Kasumi-1 (cell line): Measurements from ENCODE around the gene PPARG.
"Not testable (repeated sequence)": the region's sequence is repeated elsewhere in the genome, so short reads cannot be mapped to it uniquely, and the experiment has no call there.

Experiments
- DNase-seq, 2 experiments: peaks; one replicate each; lab custom pipeline; 2025; lab: John Stamatoyannopoulos, UW

The PPARG gene

GRCh38 chr3:12279591-12280326, 9.1 kb upstream of the PPARG start:
- no peak for DNase-seq

- no peak for DNase-seq
Measured at GRCh38 chr3:12280357-12280806, 8.5 kb upstream of the PPARG start.

DNA sequence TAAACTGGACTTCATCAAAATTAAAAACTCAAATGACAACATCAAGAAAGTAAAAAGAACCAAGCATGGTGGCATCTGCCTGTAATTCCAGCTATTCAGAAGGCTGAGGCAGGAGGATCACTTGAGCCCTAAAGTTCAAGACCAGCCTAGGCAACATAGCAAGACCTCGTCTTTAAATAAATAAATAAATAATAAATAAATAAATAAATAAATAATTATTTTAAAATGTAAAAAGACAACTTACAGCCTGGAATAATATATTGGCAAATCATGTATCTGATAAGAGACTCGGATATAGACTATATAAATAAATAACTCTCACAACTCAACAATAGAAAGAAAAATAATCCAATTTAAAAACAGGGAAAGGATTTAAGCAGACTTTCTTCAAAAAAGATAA, 4.3 kb upstream of the PPARG start:
- no peak for DNase-seq

GRCh38 chr3:12285003-12285555, 3.8 kb upstream of the PPARG start:
- DNase-seq = no peak

DNA sequence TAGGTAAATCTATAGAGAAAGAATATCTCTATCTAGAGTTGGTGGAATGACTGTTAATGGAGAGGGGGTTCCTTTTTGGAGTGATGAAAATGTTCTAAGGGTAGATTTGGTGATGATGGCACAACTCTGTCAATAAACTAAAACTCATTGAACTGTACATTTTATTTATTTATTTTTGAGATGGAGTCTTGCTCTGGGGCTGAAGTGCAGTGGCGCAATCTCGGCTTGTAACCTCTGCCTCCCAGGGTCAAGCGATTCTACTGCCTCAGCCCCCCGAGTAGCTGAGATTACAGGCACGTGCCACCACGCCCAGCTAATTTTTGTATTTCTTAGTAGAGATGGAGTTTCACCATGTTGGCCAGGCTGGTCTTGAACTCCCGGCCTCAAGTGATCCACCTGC, 3.1 kb upstream of the PPARG start:
- not testable (repeated sequence) for DNase-seq

DNA sequence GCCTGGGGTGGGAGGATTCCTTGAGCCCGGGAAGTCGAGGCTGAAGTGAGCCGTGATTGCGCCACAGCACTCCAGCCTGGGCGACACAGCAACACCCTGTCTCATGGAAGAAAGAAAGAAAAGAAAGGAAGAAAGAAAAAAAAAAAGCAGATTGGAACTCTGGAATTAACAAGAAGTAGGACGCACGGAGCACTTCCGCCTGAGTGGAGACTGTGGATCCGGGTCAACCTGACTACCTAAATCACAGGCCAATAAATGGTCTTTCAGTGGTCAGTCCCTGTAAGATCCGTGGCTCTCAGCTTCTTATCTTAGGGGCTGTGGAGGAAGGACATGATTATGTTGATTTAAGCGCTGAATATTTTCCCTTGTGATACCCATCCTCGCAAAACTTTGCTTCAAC, 2.4 kb upstream of the PPARG start:
- no peak for DNase-seq

DNA sequence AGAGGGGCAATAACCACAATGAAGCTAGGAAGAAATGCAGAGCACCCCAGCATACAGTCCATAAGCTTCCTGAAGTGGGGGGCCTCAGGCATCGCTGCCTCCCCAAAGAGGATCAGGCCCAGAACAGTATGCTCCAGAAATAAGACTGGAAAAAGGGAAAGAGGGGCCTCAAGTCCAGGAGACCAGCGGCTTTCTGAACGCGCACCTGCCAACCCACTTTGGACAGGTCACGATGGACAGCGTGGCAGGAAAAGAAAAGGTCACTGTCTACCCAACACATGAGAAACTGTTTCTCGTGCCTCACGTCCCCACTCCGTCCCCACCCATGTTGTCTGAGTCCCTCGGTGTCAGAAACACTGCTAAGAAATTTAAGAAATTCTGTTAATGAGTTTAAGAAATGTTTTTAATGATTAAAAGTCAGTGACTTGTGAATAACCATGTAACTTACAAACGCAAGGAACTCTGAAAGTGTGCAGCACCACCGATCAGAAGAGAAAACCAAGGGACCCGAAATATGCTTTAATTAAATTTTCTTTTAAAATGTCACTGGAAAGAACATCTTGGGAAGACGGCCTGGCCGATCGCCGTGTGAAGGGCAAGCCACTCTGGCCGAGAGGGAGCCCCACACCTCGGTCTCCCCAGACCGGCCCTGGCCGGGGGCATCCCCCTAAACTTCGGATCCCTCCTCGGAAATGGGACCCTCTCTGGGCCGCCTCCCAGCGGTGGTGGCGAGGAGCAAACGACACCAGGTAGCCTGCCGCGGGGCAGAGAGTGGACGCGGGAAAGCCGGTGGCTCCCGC, 1.7 kb upstream of the PPARG start:
- no peak for DNase-seq

GRCh38 chr3:12287727-12288181, 1.1 kb upstream of the PPARG start:
- no peak for DNase-seq

DNA sequence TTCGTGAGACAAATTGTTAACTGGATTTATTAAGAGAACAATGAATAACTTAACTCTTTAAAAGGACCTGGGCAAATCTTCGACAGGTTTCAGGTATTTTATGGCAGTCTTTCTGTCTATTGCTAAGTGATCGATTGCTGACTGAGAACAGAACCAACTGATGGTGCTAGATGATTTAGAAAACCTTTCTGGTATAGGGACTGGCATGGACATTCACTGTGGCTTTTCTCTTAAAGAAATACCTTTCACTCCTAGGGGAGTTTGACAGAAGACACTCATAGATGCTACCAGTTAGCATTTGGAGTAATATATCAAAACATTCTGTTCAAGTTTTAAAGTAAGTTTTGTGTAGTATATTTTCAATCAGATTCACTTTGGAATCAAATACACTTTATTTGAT, 654 bp downstream of the PPARG start:
- no peak for DNase-seq

DNA sequence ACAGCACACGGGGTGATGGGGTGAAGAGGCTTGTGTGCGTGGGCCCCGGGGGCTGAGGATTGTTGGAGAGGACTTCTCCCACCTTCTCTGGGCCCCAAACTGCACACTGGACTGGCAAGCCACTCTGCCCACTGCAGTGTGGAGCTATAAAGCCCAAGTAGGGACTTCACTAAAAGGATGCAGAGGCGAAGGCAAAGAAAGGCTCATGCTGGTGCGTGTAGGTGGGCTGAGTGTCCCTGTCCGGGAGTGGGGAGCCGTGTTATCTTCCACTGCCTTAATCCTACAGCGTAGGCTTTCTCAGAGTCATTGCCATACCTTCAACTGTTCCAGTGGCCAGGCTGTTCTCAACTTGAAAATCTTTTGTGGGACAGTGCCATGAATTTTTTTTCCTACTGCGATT, 3.9 kb downstream of the PPARG start:
- no peak for DNase-seq

DNA sequence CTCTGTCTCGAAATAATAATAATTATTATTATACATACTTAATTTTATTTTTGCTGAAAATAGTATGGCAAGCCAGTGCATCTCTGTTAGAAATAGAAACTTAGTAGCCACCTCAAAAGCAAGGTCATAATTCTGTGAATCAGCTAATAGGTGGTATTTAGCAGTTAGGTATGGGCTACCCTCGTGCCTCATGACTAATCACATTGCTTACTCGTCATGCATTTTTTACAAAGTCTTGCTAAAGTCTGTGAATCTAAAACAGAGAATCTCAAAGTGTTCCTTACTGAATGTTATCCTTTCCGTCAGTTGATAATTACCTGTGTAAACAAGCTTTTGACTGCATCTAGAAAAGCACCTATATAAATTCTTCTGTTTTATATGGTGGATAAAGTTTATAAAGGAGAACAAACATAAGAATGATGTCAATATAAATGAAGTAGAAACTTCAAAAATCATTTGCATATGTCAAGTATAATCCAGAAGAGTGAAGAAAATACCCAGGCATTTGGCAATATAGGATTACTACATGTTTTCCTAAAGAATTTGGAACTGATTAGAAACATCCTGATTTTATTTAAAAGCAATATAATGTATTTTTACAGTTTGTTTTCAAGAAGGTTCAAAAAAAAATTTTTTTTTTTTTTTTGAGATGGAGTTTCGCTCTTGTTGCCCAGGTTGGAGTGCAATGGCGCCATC, 6.2 kb downstream of the PPARG start:
- DNase-seq = no peak

DNA sequence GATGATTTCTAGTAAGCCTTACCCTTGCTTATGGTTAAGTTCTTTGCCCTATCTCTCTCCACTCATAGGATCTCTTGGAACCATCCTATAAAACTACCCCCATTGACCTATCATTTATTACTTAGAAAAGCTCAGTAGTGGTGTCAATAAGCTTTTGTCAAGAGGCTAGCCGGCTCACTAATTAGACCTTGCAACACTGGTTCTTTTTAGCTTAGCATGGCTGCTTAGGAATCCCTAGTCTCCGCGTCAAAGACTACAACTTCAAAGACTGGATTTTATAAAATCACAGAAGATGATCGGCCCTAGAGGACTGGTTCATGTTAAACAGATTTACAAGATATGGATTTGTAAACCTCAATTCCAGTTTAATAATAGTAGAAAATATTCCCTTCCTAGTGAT, 7.6 kb downstream of the PPARG start:
- no peak for DNase-seq

- DNase-seq = no peak
Measured at GRCh38 chr3:12299026-12299425, 10.2 kb downstream of the PPARG start.

GRCh38 chr3:12300137-12300536, 11.3 kb downstream of the PPARG start:
- no peak for DNase-seq

- no peak for DNase-seq
Measured at GRCh38 chr3:12301031-12301430, 12.2 kb downstream of the PPARG start.

DNA sequence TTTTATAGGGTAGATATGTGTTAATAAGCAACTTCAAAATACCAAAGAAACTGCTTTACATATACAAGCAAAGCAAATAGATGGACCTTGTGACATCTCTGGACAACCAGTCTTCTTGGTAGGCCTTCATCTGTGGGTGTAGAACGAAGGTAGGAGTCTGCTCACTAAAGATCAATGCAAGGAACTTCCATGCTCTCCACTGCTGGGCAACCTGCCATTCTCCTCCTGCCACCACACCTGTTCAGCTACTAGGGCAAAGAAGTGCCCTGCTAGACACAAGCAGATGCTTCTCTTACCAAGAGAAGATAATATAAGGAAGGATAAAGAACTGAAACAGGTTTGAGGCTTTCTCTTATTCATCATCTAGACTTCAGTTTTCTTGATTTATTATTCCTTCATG, 12.6 kb downstream of the PPARG start:
- DNase-seq = no peak

DNA sequence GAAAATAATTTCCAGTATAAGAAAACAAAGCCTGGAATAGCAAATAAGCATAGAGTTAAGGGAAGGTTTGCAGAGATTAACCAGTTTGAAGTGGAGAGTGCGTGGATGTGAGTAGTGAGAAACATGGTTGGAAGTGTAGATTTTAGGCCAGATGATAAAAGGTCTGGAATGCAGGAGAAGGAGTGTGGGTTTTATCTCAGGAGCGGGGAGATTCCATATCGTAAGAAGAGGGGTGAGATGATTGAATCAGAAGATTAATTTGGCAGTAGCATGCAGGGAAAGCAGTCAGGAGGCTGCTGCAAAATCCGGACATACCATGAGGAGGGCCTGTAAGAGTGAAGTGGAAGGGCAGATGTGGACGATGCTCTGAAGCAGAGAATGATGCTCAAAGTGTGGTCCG, 13.7 kb downstream of the PPARG start:
- DNase-seq = no peak

DNA sequence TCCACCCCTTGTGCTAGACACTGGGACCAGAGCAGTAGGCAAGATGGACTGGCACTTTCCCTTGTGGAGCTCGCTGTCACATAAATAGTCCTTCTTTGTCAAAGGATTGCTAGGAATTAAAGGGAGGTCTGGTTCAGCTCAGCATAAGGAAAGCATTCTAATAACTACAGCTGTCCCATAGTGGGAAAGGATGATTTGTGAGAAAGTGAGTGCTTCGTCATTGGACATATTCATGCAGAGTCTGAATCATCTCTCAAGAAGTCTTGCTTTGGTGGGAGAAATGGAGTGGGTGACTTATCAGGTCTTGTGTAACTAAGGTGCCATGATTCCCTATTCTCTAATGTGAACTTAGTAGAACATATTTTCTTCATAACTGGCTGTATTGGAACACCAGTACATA, 14.7 kb downstream of the PPARG start:
- DNase-seq = no peak

GRCh38 chr3:12303993-12304392, 15.1 kb downstream of the PPARG start:
- no peak for DNase-seq

GRCh38 chr3:12307136-12307535, 18.3 kb downstream of the PPARG start:
- DNase-seq = no peak

DNA sequence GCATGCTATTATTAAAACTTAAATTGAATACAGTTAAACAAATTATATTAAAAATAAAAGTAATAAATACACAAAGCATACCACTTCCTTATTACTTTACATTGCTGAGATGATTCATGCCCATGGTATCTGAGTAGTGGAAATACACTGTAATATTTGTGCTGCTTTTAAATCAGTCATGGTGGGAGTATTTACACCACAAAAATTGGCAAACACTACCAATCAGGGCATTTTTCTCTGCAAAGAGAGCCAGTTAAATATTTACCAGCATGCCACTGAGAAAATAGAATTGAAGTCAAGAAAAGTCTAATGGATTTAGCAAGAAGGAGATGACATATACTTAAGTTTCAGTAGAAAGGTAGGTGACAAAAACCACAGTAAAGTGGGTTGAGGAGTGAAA, 19.6 kb downstream of the PPARG start:
- no peak for DNase-seq

GRCh38 chr3:12309716-12310115, 20.8 kb downstream of the PPARG start:
- DNase-seq = no peak

DNA sequence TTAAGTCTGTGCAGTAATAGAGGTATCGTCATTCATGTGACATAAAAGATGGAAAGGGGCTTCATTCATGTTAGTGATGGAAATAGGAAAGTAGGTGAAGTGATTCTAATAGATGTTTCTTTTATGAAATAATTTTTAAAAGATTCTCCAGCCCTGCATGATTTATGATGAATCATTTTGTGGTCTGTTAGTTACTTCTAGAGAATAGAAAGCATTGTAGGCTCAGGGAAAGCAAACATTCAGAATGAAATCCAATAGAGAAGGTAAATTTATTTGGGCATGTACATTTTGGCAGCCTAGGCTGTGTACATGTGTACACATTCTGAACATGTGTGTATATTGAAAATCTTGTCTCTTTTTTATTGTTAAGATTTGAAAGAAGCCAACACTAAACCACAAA, 23.1 kb downstream of the PPARG start:
- DNase-seq = no peak
